Amniotic epithelial cell (primary cell): Measurements from ENCODE around the gene MIR17HG.
A peak's percentile ranks its signal among the peaks of the same experiment; 100 is the strongest.
"Not testable (repeated sequence)": the region's sequence is repeated elsewhere in the genome, so short reads cannot be mapped to it uniquely, and the experiment has no call there.

Experiments used
- DNase-seq: peaks from one replicate; pipeline ENCODE4 v3.0.0-alpha.2; 2010; ENCODE audit warnings: low read depth

The MIR17HG gene

DNA sequence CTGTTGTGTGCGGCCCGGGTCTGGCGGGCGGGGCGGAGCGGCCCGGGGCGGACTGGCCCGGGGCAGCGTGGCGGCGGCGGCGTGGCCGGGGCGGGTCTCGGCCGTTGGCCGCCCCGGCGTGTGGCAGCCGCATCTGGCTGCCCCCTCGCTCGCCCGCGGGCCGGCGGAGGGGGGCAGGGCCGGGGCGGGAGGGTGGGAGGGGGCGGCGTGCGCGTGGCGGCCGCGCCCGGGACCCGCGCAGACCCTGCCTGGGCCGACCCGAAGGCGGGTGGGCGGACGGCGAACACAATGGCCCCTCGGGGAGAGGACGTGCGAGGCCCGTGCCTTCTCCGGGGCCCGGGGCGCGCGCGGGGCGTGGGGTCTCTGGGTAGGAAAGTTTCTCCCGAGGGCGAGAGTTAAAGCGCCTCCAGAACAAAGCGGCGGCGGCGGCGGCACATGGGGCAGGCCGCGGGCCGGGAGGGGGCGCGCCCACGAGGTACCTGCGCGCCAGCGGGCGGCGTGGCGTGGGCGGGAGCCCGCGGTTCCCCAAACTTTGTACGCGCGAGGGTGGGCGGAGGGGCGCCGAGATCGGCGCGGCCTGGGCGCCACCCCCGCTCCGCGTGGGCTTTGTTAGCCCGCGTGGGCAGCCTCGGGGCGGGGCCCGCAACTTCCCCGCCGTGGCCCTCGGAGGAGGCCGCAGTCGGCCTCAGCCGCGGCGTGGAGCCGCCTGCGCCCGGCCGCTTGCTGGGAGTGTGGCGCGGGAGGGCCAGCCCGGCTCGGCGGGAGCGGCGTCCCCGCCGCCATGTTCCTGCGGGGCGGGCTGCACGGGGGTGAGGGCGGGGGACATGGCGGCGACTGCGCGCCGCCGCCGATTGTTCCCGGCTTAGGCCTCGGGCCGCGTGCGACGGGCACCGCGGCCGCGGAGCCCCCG, 764 bp downstream of the MIR17HG start:
- peak; percentile 40 for DNase-seq

GRCh38 chr13:91348906-91349435, 1.5 kb downstream of the MIR17HG start:
- DNase-seq: peak; percentile 75

- no peak for DNase-seq
Observed at GRCh38 chr13:91349992-91350911, 2.8 kb downstream of the MIR17HG start.

- no peak for DNase-seq
Observed at GRCh38 chr13:91351123-91351522, 3.6 kb downstream of the MIR17HG start.

DNA sequence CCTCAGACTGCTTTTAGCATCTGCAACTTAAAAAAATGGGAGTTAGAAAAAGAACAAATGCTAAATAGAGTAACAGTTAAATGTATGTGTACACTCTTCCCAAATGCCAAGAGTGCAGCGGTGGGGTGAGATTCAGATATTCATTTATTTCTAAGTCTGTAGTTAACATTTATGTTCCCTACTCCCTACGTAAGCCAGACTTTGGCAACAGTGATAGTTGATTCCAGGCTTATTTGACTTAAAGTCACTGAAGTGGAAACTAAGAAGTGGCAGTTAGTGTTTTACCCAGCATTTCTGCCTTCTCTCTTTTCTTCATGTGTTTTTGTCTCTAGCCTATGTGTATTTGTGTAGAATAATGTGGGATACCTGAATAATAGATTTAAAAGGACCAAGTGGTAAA, 4.5 kb downstream of the MIR17HG start:
- no peak for DNase-seq

GRCh38 chr13:91352891-91353290, 5.4 kb downstream of the MIR17HG start:
- DNase-seq: not testable (repeated sequence)

- DNase-seq: no peak
Observed at GRCh38 chr13:91353494-91353893, 6.0 kb downstream of the MIR17HG start.

DNA sequence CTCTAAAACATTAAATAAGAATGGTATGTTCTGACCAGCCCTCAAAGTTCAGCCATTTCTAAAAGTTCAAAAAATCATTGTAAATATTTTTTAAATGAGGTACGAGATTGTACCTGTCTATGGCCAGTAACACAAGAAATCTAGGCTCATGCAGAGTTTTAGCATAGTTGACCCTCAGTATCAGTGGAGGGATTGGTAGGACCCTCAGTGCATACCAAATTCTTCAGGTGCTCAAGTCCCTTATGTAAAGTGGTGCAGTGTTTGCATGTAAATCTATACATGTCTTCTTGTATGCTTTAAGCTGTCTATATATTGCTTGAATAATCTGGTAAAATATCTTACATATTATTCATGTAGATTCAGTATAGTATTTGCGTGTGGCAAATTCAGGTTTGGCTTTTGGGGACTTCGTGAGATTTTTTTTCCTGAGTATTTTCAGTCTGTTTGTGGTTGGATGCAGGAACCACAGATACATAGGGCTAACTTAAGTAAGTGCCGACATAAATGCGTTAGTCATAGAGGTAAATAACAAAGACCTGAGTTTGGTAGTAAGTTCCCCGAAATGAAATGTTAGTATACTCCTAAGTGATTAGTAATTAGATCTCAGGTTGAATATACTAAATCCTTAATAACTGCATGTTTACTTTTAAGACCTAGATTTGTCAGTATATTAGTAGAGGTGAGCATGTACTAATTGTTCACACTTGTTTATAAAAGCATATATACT, 7.8 kb downstream of the MIR17HG start:
- no peak for DNase-seq

DNA sequence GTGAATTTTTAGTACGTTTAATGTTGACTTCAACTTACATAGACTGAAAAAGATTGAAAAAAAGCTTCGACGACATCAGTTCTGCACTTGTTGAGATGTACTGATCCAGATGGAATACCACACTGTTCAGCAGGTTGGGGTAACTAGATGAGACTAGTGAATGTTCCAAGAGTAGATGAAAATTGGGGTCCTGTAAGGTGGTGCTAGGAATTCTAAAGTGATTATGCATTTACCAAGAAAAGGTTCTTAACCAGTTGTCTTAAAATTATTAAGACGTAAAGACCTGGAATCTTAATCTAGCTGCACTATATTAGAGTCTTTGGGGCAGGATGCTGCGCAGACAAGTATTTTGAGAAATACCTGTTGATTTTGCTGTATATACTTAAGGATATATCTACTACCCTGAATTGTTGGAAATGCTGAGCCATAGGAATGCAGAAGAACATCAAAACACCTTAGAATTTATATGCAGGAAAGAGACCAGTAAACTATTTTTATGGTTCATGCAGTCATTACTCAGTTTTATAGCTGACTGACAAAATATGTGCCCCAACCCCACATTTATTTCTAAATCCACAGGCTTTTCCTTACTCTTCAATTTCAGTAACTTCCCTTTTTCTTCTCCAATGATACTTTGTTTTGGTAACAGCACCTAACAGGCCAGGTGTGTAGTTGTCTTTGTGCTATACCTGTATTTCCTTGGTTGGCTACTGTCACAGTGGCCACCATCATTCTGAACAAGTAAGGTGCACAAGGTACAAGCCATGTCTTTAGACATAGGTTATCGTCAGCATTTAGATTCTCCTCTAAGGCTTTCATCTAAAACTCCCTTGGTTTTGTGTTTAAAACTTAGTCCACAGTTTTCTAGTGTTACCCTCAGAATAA, 8.6 kb downstream of the MIR17HG start:
- DNase-seq: no peak

DNA sequence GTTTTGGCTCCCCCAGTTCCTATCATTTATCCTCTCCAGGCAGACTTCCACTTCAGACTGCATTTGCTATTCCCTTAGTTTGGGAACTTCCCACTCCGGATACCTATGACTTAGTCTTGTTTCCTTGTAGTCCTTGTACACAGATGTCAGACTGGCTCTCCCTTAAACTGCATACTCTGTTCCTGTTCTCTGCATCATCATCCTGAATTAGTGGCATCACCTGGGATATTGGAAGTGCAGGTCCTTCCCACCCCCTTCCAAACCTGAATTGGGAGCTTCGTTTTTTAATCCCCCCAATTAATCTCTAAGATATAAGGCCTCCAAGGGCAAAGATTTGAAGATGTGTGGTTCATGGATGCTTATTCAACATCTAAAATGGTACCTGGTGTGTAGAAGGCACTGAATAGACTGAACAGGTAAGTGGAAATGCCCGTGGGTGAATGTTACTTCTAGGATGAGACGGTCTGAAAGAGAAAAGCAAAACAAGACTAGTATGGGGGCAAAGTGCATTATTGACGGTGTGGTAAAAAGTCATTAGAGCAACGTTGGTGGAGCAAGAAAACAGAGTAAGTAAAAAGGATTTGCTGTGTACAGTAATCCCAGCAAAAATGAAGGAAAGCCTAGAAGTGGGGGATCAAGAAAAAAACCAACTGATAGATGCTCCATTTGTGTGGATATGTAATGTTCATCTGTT, 9.6 kb downstream of the MIR17HG start:
- no peak for DNase-seq

- DNase-seq: no peak
Observed at GRCh38 chr13:91357613-91358386, 10.3 kb downstream of the MIR17HG start.

- no peak for DNase-seq
Observed at GRCh38 chr13:91358387-91358782, 10.9 kb downstream of the MIR17HG start.

- DNase-seq: no peak
Observed at GRCh38 chr13:91359111-91359510, 11.6 kb downstream of the MIR17HG start.

- no peak for DNase-seq
Observed at GRCh38 chr13:91359631-91360030, 12.1 kb downstream of the MIR17HG start.

DNA sequence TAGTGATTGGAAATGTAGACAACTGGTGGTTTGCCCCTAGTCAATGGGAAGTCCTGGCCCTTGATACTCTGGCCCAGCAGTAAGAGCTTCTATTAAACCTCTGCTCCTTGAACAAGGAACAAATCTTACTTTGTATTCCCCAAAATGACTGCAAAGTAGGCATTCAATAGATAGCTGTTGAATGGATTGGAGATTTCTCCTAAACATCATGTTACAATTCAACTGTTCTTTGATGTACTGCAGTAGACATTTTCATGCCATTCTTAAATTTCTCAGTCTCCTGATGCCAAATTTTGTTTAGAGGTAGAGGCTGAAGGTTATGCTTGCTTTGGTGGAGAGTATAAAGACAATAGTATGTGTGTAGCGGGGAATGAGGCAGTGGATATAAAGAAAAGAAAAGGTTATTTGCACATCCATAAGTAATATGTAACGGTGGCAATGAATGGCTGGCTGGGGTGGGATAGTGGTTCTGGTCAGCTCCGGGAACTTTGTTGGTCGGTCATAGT, 12.8 kb downstream of the MIR17HG start:
- DNase-seq: no peak

- DNase-seq: no peak
Observed at GRCh38 chr13:91361755-91362271, 14.3 kb downstream of the MIR17HG start.

DNA sequence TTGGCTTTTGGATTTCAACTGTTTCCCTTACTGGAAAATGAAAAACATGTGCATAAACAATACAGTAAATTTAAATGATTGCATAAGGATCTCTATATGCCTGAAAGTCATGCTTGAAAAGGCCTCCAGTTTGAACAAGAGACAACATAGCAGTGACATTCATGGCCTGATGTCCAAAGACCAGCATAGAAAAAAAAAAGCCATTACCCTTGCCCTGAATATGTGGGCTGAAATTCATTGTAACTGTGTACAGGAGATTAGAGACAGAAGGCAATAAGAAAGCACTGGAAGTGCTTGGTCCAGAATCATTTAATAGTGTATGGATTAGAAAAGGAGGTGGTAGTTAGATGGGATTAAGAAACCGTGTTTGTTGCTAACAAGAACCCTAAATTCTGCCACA, 15.4 kb downstream of the MIR17HG start:
- no peak for DNase-seq

DNA sequence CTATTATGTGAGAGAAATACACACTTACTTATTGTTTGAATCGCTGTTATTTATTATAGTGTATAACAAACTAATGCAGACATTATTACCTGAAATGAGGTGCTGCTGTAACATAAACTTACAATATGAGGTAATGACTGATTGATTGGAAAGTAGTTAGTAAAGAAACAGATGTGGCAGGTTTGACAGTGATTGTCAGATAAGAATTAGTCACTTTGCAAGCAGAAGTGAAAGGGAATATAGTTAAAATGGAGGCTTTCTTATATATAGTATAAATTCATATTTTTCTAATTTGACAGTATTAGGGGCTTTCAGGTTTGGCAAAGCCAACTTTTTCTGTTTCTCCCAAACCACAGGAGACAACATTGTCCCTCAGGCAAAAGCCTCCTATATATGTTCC, 20.6 kb downstream of the MIR17HG start:
- no peak for DNase-seq
